ENCODE data around the gene GNG8.

GNG8 gene

DNA sequence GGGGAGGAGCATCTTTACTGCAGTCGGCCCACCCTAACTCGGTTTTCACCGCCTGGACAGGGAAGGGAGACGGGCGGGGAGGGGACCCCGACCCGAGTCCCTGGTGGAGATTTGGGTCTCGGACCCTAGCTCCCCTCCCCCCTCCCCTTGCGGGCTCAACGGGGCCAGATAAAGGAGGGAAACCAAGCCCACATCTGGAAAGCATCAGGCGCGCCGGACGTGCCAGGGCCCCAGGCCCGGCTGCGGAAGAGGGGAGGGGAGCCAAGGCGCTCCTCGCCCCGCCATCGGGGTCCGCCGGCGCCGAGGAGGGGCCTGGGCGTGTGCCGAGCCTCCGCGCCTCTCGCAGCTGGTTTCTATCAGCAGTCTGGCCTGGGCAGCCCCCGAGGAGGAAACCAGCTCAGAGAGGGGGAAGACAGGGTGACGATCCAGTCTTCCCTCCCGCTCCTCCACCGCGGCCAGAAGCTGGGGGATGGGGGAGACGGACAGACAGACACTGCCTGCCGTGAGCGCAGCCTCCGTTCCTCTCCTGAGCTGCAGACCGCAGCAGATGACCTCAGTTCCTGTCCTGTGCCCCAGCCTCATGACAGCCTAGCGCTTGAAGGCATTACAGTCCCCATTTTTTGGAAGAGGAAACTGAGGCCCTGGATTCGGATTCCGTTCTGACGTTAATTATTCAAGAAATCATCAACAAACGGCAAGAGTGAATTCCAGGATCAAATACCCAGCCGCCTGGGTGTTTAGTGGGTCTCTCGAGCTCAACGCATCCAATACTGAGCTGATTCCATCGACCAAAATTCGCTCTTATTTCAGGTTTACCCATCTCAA lies 3.6 kb upstream of the GNG8 start:
- Histone ChIP-seq H4K8ac (ENCODE audit: low read depth, low read length) (no peak overlapping the region), H3K4me1 (ENCODE audit: control insufficient read depth, low read depth, low read length) (peaks cover 4% of the 10 kb centered on the region), H3K27ac (ENCODE audit: low read depth, low read length) (no peak overlapping the region), H2BK5ac (ENCODE audit: low read length) (no peak overlapping the region), H3K4ac (ENCODE audit: low read depth, low read length) (no peak overlapping the region), H3K36me3 (ENCODE audit: control insufficient read depth, insufficient read depth, low read length) (no peaks in the 10 kb centered on the region), H2AK5ac (ENCODE audit: low read length) (no peak overlapping the region), H3K56ac (ENCODE audit: low read length) (peak overlapping the region; percentile 70), H4K5ac (ENCODE audit: low read length) (no peak overlapping the region), H3K27me3 (ENCODE audit: insufficient read depth, low read length, poor library complexity) (no peaks in the 10 kb centered on the region), H3K23ac (ENCODE audit: low read length) (peak overlapping the region; percentile 37), H3K4me2 (ENCODE audit: low read length) (peak overlapping the region; percentile 36), H2BK15ac (replicated peaks; ENCODE audit: low read depth) (no peak overlapping the region), H3K4me3 (ENCODE audit: low read length) (peak overlapping the region; percentile 57), H3K79me1 (ENCODE audit: low read length) (no peaks in the 10 kb centered on the region), H3K79me2 (ENCODE audit: control insufficient read depth, insufficient read depth, low read length) (no peaks in the 10 kb centered on the region), H3K18ac (ENCODE audit: low read length) (peak overlapping the region; percentile 8), H2BK120ac (ENCODE audit: low read depth, low read length) (no peak overlapping the region), H3K9ac (ENCODE audit: low read length) (peak overlapping the region; percentile 57)
- WGBS (ENCODE audit: extremely low coverage, insufficient coverage, low lambda C conversion rate): no CpG with 5 or more reads among the region's 49 CpGs
- peak; percentile 74 for DNase-seq

DNA sequence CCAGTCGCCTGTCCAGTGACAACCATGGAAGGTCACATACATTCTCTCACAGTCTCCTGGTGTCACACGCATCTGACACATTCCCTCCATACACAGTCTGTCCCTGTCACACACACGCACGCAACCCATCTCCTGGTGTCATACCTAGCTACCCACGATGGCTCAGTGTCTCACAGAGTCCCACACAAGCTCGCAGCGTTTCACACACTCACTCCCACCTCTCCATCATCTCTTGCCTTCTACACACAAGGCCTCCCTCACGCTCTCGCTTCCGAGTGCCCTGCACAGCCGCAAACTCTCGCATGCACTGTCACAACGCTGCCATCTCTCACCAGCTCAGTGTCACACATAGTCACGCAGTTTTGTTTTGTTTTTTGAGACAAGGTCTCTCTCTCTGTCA lies 1.2 kb upstream of the GNG8 start:
- Histone ChIP-seq H3K18ac (ENCODE audit: low read length) (no peak overlapping the region), H4K8ac (ENCODE audit: low read depth, low read length) (no peak overlapping the region), H3K27ac (ENCODE audit: low read depth, low read length) (no peak overlapping the region), H2AK5ac (ENCODE audit: low read length) (no peak overlapping the region), H3K23ac (ENCODE audit: low read length) (no peak overlapping the region), H3K27me3 (ENCODE audit: insufficient read depth, low read length, poor library complexity) (no peaks in the 10 kb centered on the region), H3K79me2 (ENCODE audit: control insufficient read depth, insufficient read depth, low read length) (no peaks in the 10 kb centered on the region), H3K4ac (ENCODE audit: low read depth, low read length) (no peak overlapping the region), H3K4me2 (ENCODE audit: low read length) (no peak overlapping the region), H3K79me1 (ENCODE audit: low read length) (no peaks in the 10 kb centered on the region), H2BK120ac (ENCODE audit: low read depth, low read length) (no peak overlapping the region), H3K4me3 (ENCODE audit: low read length) (no peak overlapping the region), H3K4me1 (ENCODE audit: control insufficient read depth, low read depth, low read length) (peaks cover 4% of the 10 kb centered on the region), H2BK15ac (replicated peaks; ENCODE audit: low read depth) (no peak overlapping the region), H3K9ac (ENCODE audit: low read length) (no peak overlapping the region), H2BK5ac (ENCODE audit: low read length) (no peak overlapping the region), H4K5ac (ENCODE audit: low read length) (no peak overlapping the region), H3K36me3 (ENCODE audit: control insufficient read depth, insufficient read depth, low read length) (no peaks in the 10 kb centered on the region), H3K56ac (ENCODE audit: low read length) (no peak overlapping the region)
- DNase-seq: no peak
- no CpG with 5 or more reads among the region's 14 CpGs for WGBS (ENCODE audit: extremely low coverage, insufficient coverage, low lambda C conversion rate)

DNA sequence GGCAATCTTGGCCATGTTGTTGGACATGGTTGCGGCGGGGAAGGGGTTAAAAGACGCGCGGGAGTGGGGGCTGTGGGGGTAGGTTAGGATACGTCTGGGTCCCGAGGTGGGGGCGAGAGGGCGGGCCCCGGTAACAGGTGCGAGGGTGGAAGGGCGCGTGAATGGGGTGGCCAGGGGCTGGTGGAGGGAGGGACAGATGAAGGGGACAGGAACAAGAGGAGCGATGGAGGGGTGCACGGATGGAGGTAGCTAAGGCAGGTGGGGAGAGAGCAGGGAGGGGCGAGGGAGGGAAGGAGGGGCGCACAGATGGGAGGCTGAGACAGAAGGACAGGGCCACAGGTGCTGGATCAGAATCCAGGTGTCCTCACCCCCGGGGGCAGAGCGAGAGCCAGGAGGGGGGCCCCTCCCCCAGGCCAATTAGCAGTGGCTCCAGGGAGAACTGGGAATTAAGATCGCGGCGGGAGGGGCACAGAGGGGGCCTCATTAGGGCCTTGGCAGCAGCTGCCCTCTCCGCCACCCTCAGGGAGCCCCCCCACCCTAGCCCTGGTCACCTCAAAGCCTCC lies 1.3 kb downstream of the GNG8 start:
- no peak overlapping the region for H2BK15ac ChIP-seq (replicated peaks; ENCODE audit: low read depth)
- peak overlapping the region; percentile 11 for H3K9ac ChIP-seq (ENCODE audit: low read length)
- H2BK5ac ChIP-seq (ENCODE audit: low read length): no peak overlapping the region
- H3K4me3 ChIP-seq (ENCODE audit: low read length): no peak overlapping the region
- no peaks in the 10 kb centered on the region for H3K36me3 ChIP-seq (ENCODE audit: control insufficient read depth, insufficient read depth, low read length)
- no peak overlapping the region for H3K18ac ChIP-seq (ENCODE audit: low read length)
- no peak overlapping the region for H2BK120ac ChIP-seq (ENCODE audit: low read depth, low read length)
- no peaks in the 10 kb centered on the region for H3K27me3 ChIP-seq (ENCODE audit: insufficient read depth, low read length, poor library complexity)
- H3K23ac ChIP-seq (ENCODE audit: low read length): no peak overlapping the region
- no peaks in the 10 kb centered on the region for H3K79me1 ChIP-seq (ENCODE audit: low read length)
- H3K4me2 ChIP-seq (ENCODE audit: low read length): peak overlapping the region; percentile 42
- WGBS (ENCODE audit: extremely low coverage, insufficient coverage, low lambda C conversion rate): no CpG with 5 or more reads among the region's 23 CpGs
- H3K4me1 ChIP-seq (ENCODE audit: control insufficient read depth, low read depth, low read length): peaks cover 8% of the 10 kb centered on the region
- H4K5ac ChIP-seq (ENCODE audit: low read length): no peak overlapping the region
- no peak overlapping the region for H3K27ac ChIP-seq (ENCODE audit: low read depth, low read length)
- H4K8ac ChIP-seq (ENCODE audit: low read depth, low read length): no peak overlapping the region
- H2AK5ac ChIP-seq (ENCODE audit: low read length): no peak overlapping the region
- peak overlapping the region; percentile 50 for H3K56ac ChIP-seq (ENCODE audit: low read length)
- H3K4ac ChIP-seq (ENCODE audit: low read depth, low read length): no peak overlapping the region
- H3K79me2 ChIP-seq (ENCODE audit: control insufficient read depth, insufficient read depth, low read length): no peaks in the 10 kb centered on the region
- DNase-seq: no peak

DNA sequence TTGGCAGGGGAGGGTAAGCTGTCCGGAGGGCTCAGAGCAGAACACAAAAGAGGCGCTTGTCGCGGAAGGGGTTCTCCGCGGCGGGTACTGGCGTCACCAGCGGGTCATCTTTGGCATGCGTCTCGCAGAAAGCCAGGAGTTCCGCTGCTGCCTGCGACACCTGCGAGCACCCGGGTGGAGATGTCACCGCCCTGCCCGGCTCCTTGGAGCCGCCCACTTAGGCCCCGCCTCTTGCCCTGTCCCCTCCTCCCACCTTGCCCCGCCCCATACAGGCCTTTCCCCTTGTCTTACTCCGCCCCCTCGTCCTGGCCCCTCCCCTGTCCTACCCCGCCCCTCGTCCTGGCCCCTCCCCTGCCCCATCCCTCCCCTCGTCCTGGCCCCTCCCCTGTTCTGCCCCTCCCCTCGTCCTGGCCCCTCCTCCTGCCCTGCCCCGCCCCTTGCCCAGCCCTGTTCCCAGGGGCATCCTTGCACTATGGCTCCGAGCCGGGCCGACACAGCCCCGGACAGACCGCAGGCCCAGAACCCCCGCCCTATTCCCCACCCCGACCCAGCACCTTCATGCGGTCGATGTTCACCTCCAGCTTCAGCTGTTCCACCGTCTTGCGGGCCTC lies 1.9 kb downstream of the GNG8 start:
- no peak overlapping the region for H3K4ac ChIP-seq (ENCODE audit: low read depth, low read length)
- H3K18ac ChIP-seq (ENCODE audit: low read length): no peak overlapping the region
- no peak overlapping the region for H4K8ac ChIP-seq (ENCODE audit: low read depth, low read length)
- peak; percentile 95 for DNase-seq
- H3K23ac ChIP-seq (ENCODE audit: low read length): no peak overlapping the region
- H3K9ac ChIP-seq (ENCODE audit: low read length): peak overlapping the region; percentile 11
- no peaks in the 10 kb centered on the region for H3K27me3 ChIP-seq (ENCODE audit: insufficient read depth, low read length, poor library complexity)
- H3K4me3 ChIP-seq (ENCODE audit: low read length): no peak overlapping the region
- H3K36me3 ChIP-seq (ENCODE audit: control insufficient read depth, insufficient read depth, low read length): no peaks in the 10 kb centered on the region
- peak overlapping the region; percentile 42 for H3K4me2 ChIP-seq (ENCODE audit: low read length)
- H2BK5ac ChIP-seq (ENCODE audit: low read length): no peak overlapping the region
- WGBS (ENCODE audit: extremely low coverage, insufficient coverage, low lambda C conversion rate): no CpG with 5 or more reads among the region's 38 CpGs
- no peak overlapping the region for H2AK5ac ChIP-seq (ENCODE audit: low read length)
- no peak overlapping the region for H2BK15ac ChIP-seq (replicated peaks; ENCODE audit: low read depth)
- H3K56ac ChIP-seq (ENCODE audit: low read length): peak overlapping the region; percentile 50
- H4K5ac ChIP-seq (ENCODE audit: low read length): no peak overlapping the region
- no peaks in the 10 kb centered on the region for H3K79me2 ChIP-seq (ENCODE audit: control insufficient read depth, insufficient read depth, low read length)
- H3K4me1 ChIP-seq (ENCODE audit: control insufficient read depth, low read depth, low read length): peaks cover 7% of the 10 kb centered on the region
- no peak overlapping the region for H2BK120ac ChIP-seq (ENCODE audit: low read depth, low read length)
- no peak overlapping the region for H3K27ac ChIP-seq (ENCODE audit: low read depth, low read length)
- H3K79me1 ChIP-seq (ENCODE audit: low read length): no peaks in the 10 kb centered on the region

DNA sequence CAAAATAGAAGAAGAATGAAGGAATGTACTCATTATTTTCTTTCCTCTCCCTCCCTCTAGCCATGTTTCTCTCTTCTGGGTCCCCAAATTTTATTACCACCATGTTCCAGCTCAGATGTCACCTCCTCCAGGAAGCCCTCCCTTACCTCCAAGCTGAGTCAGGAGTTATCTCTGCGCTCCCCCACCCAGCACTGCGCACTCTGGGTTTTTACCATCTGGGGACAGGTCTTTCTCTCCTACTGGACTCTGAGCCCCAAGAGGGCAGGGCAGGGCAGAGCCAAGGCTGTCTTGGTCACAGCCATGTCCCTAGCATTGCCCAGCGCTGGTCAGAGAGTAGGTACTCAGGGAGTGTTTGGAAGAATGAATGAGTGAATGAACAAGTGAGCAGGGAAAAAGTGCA lies 2.9 kb downstream of the GNG8 start:
- H3K4me3 ChIP-seq (ENCODE audit: low read length): no peak overlapping the region
- H3K9ac ChIP-seq (ENCODE audit: low read length): no peak overlapping the region
- peaks cover 7% of the 10 kb centered on the region for H3K4me1 ChIP-seq (ENCODE audit: control insufficient read depth, low read depth, low read length)
- no peak overlapping the region for H3K27ac ChIP-seq (ENCODE audit: low read depth, low read length)
- no peak for DNase-seq
- no peak overlapping the region for H4K8ac ChIP-seq (ENCODE audit: low read depth, low read length)
- no peak overlapping the region for H3K4ac ChIP-seq (ENCODE audit: low read depth, low read length)
- H2AK5ac ChIP-seq (ENCODE audit: low read length): no peak overlapping the region
- no peak overlapping the region for H4K5ac ChIP-seq (ENCODE audit: low read length)
- H3K23ac ChIP-seq (ENCODE audit: low read length): no peak overlapping the region
- no peak overlapping the region for H3K56ac ChIP-seq (ENCODE audit: low read length)
- no peak overlapping the region for H2BK5ac ChIP-seq (ENCODE audit: low read length)
- H3K18ac ChIP-seq (ENCODE audit: low read length): no peak overlapping the region
- H3K27me3 ChIP-seq (ENCODE audit: insufficient read depth, low read length, poor library complexity): no peaks in the 10 kb centered on the region
- H3K79me1 ChIP-seq (ENCODE audit: low read length): no peaks in the 10 kb centered on the region
- WGBS (ENCODE audit: extremely low coverage, insufficient coverage, low lambda C conversion rate): no CpG with 5 or more reads among the region's 3 CpGs
- H2BK120ac ChIP-seq (ENCODE audit: low read depth, low read length): no peak overlapping the region
- H3K4me2 ChIP-seq (ENCODE audit: low read length): no peak overlapping the region
- H3K36me3 ChIP-seq (ENCODE audit: control insufficient read depth, insufficient read depth, low read length): no peaks in the 10 kb centered on the region
- H3K79me2 ChIP-seq (ENCODE audit: control insufficient read depth, insufficient read depth, low read length): no peaks in the 10 kb centered on the region
- no peak overlapping the region for H2BK15ac ChIP-seq (replicated peaks; ENCODE audit: low read depth)

Measured in mesendoderm (in vitro differentiated cells).